MCF 10A (cell line): ENCODE measurements around the gene GLT1D1. TPM values are rescaled to one million over a fixed set of nuclear protein-coding genes. Genes with fewer than 3 reads are reported as not detected.

Source experiments
- BruUV-seq: library from RNA; stranded (reverse); fragments of 400-500 nt; replicated peaks from 2 replicates; lab custom pipeline; 2021; lab: Mats Ljungman, UMichigan
- CTCF ChIA-PET: fragments of 300-600 bp; sonication (Branson Sonifier 250); formaldehyde crosslinking; extraction: SDS; loops from one replicate; lab custom pipeline; 2021; ENCODE audit warnings: antibody characterized with exemption, inconsistent platforms; lab: Yijun Ruan, JAX
- POLR2A ChIA-PET: fragments of 300-600, 350-650 bp; sonication (Branson Sonifier 250); formaldehyde crosslinking; extraction: SDS; loops from one replicate; lab custom pipeline; 2020; ENCODE audit warnings: antibody characterized with exemption, inconsistent platforms; lab: Yijun Ruan, JAX
- DNase-seq: peaks from one replicate; pipeline ENCODE4 v3.0.0-alpha.2; 2018; ENCODE audit not compliant: unreplicated experiment
- H3K27ac Mint-ChIP-seq: one replicate; pipeline ENCODE4 v1.8.0; 2022; ENCODE audit warnings: mild to moderate bottlenecking, low read depth, mixed read lengths; ENCODE audit not compliant: unreplicated experiment
- H3K27me3 Mint-ChIP-seq: one replicate; pipeline ENCODE4 v1.8.0; 2022; ENCODE audit warnings: mixed read lengths; ENCODE audit not compliant: insufficient read depth, unreplicated experiment
- H3K36me3 Mint-ChIP-seq: one replicate; pipeline ENCODE4 v1.8.0; 2022; ENCODE audit warnings: mild to moderate bottlenecking, moderate library complexity, mixed read lengths; ENCODE audit not compliant: insufficient read depth, unreplicated experiment
- H3K4me1 Mint-ChIP-seq: one replicate; pipeline ENCODE4 v1.8.0; 2022; ENCODE audit warnings: mixed read lengths; ENCODE audit not compliant: insufficient read depth, unreplicated experiment
- H3K4me3 Mint-ChIP-seq: one replicate; pipeline ENCODE4 v1.8.0; 2022; ENCODE audit warnings: mild to moderate bottlenecking, moderate library complexity, mixed read lengths; ENCODE audit not compliant: unreplicated experiment
- H3K9me3 Mint-ChIP-seq: one replicate; pipeline ENCODE4 v1.8.0; 2022; ENCODE audit warnings: mixed read lengths; ENCODE audit not compliant: unreplicated experiment
- intact Hi-C: fragments of 100-400 bp; cut with micrococcal nuclease; formaldehyde crosslinking; loops from 2 replicates; pipeline ENCODE4 v1.14.1; 2022
- total RNA-seq: library from RNA; stranded (reverse); gene quantifications from 2 replicates; pipeline ENCODE4 v1.2.3, GENCODE V29; 2022
- TF ChIP-seq, protein P1 (sequence below): fragments of 200-600 bp; IDR thresholded peaks from one replicate; pipeline ENCODE4 v1.8.0; 2022; ENCODE audit warnings: antibody characterized with exemption, mild to moderate bottlenecking; ENCODE audit not compliant: unreplicated experiment

The GLT1D1 gene
- total RNA-seq, 1 experiment from 2014 or later, result not detected

- intact Hi-C loops, result no loop called here
- ChIA-PET POLR2A (no interaction called here), CTCF (interaction anchor here (0.6 kb wide), 1 partner anchor 1232 kb away, joined by 3 read pairs; no protein-coding TSS in a partner anchor)
- no peak overlapping the region for H3K27ac Mint-ChIP-seq
- H3K4me3 Mint-ChIP-seq, result no peak overlapping the region
- no TSS peak for BruUV-seq
- DNase-seq, result no peak
- no peaks in the 10 kb centered on the region for H3K27me3 Mint-ChIP-seq
- H3K4me1 Mint-ChIP-seq, result no peaks in the 10 kb centered on the region
- H3K36me3 Mint-ChIP-seq, result no peaks in the 10 kb centered on the region
- TF ChIP-seq, protein P1, sequence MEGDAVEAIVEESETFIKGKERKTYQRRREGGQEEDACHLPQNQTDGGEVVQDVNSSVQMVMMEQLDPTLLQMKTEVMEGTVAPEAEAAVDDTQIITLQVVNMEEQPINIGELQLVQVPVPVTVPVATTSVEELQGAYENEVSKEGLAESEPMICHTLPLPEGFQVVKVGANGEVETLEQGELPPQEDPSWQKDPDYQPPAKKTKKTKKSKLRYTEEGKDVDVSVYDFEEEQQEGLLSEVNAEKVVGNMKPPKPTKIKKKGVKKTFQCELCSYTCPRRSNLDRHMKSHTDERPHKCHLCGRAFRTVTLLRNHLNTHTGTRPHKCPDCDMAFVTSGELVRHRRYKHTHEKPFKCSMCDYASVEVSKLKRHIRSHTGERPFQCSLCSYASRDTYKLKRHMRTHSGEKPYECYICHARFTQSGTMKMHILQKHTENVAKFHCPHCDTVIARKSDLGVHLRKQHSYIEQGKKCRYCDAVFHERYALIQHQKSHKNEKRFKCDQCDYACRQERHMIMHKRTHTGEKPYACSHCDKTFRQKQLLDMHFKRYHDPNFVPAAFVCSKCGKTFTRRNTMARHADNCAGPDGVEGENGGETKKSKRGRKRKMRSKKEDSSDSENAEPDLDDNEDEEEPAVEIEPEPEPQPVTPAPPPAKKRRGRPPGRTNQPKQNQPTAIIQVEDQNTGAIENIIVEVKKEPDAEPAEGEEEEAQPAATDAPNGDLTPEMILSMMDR, result no peak
- peaks cover 19% of the 10 kb centered on the region for H3K9me3 Mint-ChIP-seq
Observed at GRCh38 chr12:128961308-128961902, 108.1 kb downstream of the GLT1D1 start.

GRCh38 chr12:128961957-128962356 lies 108.7 kb downstream of the GLT1D1 start:
- Mint-ChIP-seq H3K4me3 (no peak overlapping the region), H3K27ac (no peak overlapping the region), H3K9me3 (peaks cover 13% of the 10 kb centered on the region), H3K36me3 (no peaks in the 10 kb centered on the region), H3K4me1 (no peaks in the 10 kb centered on the region), H3K27me3 (no peaks in the 10 kb centered on the region)
- no TSS peak for BruUV-seq
- DNase-seq, result no peak
- intact Hi-C loops, result no loop called here
- TF ChIP-seq, protein P1, result no peak
- CTCF ChIA-PET, result interaction anchor here (0.6 kb wide), 1 partner anchor 1231 kb away, joined by 3 read pairs; no protein-coding TSS in a partner anchor
- POLR2A ChIA-PET, result no interaction called here

DNA sequence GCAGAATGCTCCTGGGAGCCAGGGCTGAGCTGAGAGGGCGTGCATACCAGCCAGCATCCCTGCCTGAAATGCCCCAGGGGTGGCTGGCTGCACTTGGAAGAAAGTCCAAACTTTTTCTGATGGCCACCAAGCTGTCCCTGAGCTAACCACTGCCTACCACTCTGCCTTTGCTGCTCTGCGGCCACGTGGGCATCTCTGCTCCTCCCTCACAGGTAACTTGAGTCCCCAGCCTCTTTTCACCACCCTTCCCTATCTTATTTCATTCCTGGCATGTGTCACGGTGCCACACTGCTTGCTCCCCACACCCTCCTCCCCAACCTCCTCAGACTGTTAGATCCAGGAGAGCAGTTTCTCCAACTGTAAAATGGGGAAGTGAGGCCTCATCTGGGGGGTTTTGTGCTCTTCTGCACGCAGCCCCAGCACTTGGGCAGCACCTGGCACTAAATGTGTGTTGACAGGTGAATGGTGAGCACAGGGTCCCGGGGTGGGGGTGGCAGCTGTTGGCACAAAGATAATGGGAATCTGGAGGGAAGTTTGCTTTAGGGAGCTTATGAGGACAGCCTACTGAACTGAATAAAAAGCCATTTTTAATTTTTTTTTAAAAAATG lies 113.0 kb downstream of the GLT1D1 start:
- Mint-ChIP-seq H3K4me3 (no peak overlapping the region), H3K4me1 (no peaks in the 10 kb centered on the region), H3K9me3 (peaks cover 19% of the 10 kb centered on the region), H3K36me3 (no peaks in the 10 kb centered on the region), H3K27me3 (peaks cover 13% of the 10 kb centered on the region), H3K27ac (no peak overlapping the region)
- no peak for DNase-seq
- intact Hi-C loops, result no loop called here
- no TSS peak for BruUV-seq
- CTCF ChIA-PET, result interaction anchor here (0.7 kb wide), 1 partner anchor 10 kb away, joined by 3 read pairs; no protein-coding TSS in a partner anchor
- POLR2A ChIA-PET, result no interaction called here
- TF ChIP-seq, protein P1, result no peak

- intact Hi-C loops, result no loop called here
- BruUV-seq, result no TSS peak
- TF ChIP-seq, protein P1, result no peak
- ChIA-PET CTCF (interaction anchor here (0.6 to 0.7 kb wide), 2 partner anchors 9 to 14 kb away, joined by 3 read pairs; no protein-coding TSS in a partner anchor), POLR2A (no interaction called here)
- Mint-ChIP-seq H3K9me3 (peaks cover 16% of the 10 kb centered on the region), H3K4me3 (no peak overlapping the region), H3K27ac (no peak overlapping the region), H3K27me3 (peaks cover 13% of the 10 kb centered on the region), H3K36me3 (no peaks in the 10 kb centered on the region), H3K4me1 (no peaks in the 10 kb centered on the region)
- no peak for DNase-seq
Observed at GRCh38 chr12:128968668-128969067, 115.4 kb downstream of the GLT1D1 start.
